ENCODE data around the gene NUS1.
A peak's percentile ranks its signal among the peaks of the same experiment; 100 is the strongest.
"Not testable (repeated sequence)": the region's sequence is repeated elsewhere in the genome, so short reads cannot be mapped to it uniquely, and the experiment has no call there.

The NUS1 gene

DNA sequence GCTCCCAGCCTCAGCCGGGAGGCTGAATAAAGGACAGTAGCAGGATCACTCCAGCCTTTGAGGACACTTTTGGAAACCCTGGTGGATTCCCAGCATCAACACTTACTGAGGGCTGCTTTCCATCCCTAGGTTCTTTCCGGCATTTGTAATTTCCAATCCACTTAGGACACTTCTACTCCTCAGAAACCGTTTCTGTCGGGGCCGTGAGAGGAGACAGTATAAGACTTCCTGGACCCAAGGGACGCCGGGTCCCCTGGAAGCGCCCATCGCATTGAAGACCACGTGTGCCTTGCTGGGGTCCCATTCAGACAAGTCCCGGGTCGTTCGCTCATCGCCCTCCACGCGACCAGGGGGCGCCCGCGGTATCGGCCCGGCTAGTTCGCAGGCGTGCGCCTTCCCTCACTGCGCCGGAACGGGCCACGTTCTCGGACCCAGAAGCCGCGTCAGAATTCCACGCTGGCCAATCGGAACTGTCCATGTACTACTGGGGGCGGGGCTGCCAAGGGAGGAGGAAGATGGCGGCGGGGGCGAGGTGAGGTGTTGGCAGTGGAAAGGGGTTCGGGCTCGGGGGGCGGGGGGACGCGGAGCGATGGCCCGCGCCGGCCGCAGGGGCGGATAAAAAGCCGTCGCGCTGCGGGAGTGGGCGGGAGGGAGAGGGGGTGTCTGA lies at the start of gene NUS1:
TSS of gene NUS1 (plus strand) at position 479 of the 667 bp plus-strand sequence. CDS start 202 bp downstream, outside the sequence.
- peak; percentile 98 for DNase-seq

DNA sequence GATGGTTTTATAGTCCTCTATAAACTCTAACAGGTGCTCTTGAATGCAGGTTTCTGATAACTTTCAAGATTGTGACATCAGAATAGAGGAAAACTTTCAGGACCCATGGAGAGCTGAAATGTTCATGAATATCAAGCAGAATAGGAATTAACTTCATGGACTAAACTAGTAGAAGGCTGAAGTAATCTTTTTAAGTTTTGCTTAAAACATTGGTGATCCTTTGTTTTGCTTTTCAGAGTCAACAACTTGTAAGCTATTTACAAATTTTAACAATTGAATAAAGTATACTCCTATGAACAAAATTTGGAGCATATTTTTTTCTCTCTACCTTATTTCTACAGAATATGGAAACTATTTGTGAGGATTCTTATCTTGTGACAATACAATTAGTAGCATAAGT lies 47.7 kb upstream of the NUS1 start:
- DNase-seq: no peak

DNA sequence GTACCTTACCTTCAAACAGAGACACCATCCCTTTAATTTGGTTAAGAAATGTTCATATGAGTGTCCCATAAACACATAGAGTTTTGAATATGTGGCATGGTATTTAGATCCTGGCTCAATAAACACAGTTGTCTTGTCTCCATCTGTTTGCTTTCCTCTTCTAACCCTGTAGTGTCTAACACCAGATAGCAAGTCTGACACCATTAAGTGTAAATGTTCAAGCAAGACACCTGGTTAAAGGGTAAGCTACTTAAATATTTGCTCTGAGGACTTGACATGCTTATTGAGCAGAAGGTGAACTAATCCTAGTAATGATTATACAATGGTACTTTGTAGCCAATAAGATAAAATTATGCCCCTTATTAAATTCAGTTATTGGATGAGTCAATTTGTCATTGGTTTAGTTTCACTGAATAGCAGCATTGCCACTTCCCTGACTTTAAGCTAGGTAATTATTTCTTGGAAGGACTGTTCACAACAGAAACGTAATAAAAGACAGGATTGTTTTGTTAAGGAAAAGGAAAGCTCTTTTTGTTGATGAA lies 46.1 kb upstream of the NUS1 start:
- no peak for DNase-seq

DNA sequence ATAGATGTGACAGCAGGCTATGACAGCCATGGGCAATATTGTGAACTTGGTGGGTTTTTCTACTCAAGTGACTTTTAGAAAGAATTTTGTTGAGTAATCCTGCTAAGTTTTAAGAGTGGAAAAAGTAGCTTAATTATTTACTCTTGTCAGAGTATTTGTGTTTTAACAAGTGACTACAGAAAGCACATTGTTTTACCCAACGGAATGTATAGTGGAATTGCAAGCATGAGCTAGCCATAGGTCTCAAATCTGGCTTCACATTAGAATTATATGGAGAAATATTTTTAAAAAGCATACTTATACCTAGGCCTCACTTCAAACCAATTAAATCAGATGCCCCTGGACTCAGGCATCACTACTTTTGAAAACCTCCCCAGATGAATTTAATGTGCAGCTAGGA lies 37.5 kb upstream of the NUS1 start:
- DNase-seq: no peak

DNA sequence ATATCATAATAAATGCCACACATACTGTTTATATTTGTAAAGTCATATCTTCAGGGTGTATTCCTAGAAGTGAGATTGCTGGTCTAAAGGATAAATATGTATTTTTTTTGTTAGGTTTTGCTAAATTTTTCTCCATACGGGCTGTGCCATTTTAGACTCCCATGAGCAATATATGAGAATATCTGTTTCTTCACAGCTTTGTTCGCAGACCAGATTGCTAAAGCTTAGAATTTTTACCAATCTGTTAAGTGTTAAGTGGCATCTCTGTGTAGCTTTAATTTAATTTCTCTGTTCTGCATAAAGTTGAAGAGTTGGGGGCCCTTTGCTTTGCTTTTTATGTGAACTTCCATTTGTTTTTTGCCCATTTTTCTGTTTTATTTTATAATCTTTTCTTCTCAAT lies 32.3 kb upstream of the NUS1 start:
- DNase-seq: no peak

DNA sequence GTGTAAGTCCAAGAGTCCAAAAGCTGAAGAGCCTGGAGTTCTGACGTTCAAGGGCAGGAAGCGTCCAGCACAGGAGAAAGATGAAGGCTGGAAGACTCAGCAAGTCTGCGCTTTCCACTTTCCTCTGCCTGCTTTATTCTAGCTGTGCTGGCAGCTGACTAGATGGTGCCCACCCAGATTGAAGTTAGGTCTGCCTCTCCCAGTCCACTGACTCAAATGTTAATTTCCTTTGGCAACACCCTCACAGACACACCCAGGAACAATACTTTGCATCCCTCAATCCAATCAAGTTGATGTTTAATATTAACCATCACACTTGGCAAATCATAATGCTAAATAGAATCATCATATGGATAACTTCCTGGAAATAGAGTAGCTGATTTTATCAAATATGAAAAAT lies 23.3 kb upstream of the NUS1 start:
- not testable (repeated sequence) for DNase-seq

DNA sequence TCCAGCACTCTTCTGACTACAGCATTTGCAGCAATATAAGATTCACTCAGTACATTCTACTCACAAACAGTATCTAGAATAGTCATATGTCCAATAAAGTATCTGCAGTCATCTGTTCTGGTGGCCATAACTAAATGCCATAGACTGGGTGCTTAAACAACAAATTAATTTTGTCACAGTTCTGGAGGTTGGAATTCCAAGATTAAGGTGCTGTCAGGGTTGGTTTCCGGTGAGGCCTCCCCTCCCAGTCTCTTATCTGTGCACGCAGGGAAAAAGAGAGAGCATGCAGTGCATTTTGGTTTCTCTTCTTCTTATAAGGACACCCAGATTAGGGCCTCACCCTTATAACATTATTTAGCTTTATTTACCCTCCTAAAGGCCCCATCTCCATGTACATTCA lies 21.3 kb upstream of the NUS1 start:
- DNase-seq: no peak

DNA sequence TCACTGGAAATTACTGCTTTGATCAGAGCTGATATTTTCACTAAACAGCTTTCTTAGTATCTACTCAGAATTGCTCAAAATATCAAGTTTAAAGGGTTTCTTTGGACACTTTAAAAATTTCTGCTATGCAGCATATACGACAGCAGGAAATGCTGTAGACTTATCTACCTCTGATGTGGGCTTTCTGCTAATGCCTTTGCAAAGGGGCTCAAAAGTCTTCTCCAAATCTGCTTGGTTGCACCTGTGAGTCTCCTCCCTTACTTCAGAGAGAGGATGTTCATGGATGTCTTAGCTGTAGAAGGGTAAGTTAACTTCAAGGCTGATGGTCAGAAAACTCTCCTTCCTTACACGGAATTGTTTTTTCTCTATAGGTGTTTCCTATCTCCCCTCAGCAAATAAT lies 19.9 kb upstream of the NUS1 start:
- no peak for DNase-seq

DNA sequence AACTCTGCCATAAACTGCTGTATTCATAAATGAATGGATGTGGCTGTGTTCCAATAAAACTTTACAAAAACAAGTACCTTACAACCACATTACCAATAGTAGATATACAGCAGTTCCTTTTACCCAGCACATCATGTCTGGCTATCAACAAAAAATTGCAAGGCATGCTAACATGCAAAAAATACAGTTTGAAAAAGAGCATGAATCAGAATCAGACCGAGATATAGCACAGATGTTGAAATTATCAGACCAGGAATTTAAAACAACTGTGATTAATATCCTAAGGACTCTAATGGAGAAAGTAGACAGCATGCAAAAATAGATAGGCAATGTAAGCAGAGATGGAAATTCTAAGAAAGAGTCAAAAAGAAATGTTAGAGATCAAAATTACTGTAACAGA lies 8.4 kb upstream of the NUS1 start:
- no peak for DNase-seq

DNA sequence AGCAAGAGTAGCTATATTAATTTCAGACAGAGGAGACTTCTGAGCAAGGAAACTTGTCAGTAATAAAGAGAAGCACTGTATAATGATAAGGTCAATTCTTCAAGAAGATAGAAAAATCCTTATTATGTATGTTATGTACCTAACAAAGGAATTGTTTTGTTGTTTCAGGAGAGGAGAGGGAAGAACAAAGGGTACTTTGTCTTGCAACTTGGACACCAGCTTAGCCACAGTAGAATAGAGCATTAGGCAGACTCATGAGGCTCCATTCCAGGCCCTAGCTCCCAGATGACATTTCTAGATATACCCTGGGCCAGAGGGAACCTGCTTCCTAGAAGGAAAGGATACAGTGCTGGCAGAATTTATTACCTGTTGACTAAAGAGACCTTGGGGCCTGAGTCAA lies 6.5 kb upstream of the NUS1 start:
- no peak for DNase-seq

DNA sequence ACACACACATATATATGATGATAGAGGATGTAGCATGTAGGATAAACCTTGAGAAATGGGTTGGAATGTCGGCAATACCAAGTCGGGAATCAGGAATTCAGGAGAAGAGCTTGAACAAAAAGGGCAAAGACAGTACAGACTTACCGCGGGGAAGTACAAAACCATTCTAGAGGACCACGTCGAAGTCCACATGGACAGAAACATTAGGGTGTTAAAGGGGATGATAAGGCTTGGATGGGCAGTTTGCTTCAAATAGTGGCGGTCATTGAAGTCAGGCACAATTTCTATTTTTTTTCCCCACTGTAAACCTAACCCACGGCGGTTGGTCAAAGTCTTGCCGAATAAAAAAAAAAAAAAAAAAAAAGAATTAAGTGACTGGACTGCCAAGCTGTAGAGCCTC lies 766 bp upstream of the NUS1 start:
- no peak for DNase-seq

DNA sequence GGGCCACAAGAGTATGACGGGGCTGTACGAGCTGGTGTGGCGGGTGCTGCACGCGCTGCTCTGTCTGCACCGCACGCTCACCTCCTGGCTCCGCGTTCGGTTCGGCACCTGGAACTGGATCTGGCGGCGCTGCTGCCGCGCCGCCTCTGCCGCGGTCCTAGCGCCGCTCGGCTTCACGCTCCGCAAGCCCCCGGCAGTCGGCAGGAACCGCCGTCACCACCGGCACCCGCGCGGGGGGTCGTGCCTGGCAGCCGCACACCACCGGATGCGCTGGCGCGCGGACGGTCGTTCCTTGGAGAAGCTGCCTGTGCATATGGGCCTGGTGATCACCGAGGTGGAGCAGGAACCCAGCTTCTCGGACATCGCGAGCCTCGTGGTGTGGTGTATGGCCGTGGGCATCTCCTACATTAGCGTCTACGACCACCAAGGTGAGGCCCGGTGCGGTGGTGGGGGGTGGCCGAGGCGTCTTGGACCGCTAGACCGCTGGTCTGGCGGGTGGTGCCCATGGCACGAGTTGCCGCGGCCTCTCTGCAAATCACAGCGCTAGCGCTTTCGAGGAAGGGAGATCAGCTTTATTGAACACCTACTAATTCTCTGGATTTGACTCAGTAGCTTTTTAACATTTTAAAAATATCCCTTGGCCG lies 511 bp downstream of the NUS1 start:
- DNase-seq: not testable (repeated sequence)

DNA sequence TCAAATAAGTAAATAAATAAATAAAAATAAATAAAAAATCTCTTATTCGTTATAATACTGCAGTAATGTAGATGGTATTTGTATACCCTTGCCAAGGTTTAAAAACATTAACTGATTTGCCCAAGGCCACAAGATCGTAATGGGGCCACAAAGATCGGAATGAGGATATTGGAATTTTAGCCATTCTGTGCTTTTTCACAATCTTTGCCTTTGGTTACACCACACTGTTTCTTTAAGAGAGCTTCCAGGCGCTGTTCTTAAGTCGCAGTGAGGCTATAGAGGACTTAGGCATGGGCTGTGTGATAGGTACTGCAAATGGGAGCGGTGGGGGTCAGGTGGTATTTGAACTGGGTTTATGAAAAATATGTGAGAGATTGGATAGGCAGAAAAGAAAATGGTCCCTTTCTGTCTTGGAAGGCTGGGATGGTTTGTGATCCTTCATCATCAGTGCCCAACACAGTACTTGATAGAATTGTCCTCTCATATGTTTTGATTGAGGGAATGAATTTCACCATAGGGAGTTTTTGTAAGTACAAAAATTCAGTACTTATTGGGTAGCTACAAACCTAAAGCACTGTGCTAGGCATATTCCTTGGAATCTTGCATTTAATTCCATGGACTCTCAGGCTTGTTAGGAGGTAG lies 1.4 kb downstream of the NUS1 start:
- no peak for DNase-seq

DNA sequence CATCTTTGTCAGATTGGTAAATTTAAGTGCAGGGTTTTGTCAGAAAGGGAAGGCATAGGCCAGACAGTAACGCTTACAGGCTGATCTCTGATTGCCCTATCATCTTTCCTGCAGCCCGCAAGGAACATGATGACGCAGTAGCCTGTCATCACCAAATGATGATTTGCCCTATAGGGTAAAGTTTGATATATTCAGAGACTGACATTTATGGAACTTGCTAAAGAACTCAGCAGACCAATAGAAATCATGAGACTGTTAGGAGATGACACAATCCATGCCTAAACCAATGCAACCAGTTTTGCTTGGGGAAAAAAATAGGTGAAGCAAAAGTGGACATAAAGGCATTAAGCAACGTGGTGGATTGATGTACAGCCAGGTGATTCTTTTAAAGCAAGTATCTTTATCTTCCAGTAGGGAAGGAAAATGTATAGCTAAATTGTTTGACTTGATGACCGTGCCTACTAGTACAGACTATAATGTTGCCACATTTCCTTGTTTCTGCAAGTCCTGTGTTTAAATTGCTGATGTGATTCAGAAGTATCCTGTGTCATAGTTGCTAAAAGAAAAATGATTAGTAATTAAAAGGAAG lies 2.4 kb downstream of the NUS1 start:
- DNase-seq: no peak

DNA sequence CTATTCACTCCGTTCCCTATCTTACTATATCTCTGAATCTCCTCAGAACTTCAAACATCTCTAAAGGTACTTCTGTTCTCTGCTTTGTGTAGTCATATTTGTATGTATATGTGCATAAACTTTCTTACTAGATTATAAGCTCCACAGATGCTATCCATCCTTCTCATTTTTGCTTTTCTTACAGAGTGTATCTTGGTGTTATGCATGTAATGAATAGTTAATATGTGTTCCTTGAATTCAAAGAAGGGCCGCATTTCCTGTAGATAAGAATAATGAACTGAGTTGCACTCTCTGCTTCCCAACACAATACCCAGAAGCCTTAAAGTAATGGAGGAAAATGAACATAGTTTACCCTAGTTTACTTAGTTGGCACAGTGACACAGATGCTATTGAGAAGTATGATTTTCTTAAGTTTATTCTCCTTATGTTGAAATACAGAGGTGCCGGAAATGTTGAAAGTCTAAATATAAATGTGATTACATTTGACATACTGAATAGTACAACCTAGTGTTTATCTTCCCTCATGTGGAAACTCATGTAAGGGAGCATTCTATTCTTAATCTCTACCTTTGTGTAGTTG lies 6.0 kb downstream of the NUS1 start:
- DNase-seq: no peak

DNA sequence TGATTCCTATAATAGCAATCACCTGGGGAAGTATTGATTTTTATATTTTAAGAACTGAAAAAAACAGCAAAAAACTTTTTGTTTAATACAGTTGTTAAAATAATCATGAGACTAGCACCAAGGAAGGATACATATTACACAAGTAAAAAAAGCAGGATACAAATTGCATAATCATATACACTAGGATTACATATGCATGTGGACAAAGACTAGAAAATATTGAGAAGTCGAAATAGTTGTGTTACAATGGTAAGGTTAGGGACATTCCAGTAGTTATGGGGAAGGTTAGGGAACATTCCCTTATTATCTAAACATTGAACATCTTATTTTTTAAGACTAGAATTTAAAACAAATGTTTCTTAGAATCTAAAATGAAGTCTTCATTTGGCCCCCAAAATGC lies 9.5 kb downstream of the NUS1 start:
- DNase-seq: no peak

DNA sequence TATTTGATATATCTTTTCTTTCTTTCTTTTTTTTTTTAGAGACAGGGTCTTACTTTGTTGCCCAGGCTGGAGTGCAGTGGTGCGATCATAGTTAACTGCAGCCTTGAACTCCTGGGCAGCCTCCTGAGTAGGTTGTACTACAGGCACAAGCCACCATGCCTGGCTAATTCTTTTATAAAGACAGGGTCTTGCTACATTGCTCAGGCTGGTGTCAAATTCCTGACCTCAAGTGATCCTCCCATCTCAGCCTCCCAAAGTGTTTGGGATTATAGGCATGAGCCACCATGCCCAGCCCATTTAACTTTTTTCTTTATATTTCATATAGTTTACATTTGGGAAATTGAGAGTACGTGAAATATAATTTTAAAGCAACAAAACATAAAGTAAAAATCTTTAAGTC lies 10.1 kb downstream of the NUS1 start:
- no peak for DNase-seq

DNA sequence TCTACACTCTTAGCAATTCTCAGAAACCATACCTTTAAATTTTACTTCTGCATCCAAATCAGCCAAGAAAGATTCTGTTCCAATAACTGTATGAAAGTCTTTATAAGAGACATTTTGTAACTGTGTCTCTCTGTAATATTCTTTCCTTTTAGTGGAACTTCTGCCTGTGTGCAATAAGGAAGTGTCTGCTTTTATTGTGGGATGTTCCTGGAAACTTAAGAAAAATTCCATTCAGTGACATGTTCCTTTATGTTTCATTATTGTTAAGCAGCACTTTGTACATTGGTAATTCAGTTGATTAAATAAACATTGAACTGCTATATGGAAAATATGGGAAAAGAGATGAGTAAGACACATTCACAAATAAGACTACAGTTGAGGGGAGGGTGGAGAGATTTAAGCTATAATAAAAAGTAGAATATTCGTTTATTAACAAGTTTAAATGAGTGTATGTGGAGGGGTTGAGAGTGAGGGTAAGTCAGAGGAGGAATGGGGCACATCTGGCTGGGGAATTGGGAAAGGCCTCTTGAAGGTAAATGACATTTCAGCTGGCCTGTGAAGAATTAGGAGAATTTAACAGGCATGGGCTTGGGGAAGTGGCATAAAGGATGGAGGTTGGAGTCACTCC lies 11.9 kb downstream of the NUS1 start:
- no peak for DNase-seq

DNA sequence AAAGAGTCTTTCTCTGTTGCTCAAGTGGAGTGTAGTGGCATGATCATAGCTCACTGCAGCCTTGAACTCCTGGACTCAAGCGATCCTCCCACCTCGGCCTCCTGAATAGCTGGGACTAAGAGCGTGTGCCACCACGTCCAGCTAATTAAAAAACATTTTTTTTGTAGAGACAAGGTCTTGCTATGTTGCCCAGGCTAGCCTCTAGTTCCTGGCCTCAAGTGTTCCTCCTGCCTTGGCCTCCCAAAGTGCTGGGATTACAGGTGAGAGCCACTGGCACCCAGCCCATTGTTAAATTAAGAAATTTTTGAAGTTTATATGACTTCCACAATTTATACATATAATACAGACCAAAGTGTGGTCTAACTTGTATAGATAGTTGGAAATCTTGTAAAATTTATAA lies 14.3 kb downstream of the NUS1 start:
- DNase-seq: not testable (repeated sequence)

DNA sequence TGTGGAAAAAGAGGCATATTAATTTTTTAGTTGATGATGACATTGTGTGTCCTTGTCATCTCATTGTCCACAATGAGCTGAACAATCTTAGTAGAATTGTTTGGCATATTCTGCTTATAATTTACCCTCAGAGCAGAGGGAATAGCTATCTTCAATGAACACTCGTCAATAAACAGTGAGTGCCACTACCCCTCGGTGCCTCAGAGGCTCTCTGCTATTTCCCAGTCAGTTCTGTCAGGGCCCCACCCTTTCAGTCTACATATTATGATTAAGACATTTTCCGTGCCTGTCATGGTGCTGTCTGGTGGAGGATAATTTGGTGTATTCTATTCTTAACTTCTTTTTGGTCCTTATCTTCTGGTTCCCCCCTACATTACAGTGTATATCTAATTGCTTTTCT lies 31.2 kb downstream of the NUS1 start:
- DNase-seq: no peak

DNA sequence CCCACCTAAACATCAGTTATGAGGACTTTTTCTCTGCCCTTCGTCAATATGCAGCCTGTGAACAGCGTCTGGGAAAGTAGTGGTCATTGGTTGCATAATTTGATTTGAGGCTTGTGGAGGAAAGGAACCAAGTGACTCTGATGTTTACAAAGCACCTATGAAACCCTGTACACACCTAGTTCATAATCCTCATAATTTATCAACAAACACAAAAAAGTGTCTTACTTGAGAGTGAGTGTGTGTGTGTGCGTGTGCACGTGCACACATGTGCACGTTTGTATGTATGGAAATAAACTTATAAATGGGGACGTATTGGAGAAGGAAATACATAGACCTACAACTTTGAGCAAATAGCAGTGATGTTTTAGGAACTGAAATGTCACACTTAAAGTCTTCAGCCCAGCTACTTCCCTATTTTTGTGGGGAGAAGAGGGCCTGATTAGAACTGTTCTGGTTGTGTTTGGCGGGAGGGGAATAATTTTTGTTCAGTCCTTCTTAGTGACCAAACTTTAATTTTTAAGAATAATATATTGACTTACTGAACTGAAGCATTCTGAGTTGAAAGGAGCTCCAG lies 31.8 kb downstream of the NUS1 start:
- DNase-seq: not testable (repeated sequence)

DNA sequence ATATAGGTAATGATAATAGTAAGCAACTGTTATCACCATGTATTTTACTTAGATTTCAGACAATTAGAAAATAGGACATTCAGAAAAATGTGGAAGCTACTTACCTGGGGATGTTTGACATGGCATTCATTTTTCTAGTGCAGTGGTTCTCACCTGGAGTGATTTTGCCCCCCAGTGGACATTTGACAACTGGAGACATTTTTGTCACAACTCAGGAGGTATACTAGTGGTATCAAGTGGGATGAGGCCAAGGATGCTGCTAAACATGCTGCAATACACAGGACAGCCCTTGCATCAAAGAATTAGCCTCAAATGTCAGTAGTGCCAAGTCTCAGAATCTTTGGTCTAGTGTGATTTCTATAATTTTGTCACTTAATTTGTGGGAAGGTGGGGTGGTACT lies 36.1 kb downstream of the NUS1 start:
- DNase-seq: no peak

DNA sequence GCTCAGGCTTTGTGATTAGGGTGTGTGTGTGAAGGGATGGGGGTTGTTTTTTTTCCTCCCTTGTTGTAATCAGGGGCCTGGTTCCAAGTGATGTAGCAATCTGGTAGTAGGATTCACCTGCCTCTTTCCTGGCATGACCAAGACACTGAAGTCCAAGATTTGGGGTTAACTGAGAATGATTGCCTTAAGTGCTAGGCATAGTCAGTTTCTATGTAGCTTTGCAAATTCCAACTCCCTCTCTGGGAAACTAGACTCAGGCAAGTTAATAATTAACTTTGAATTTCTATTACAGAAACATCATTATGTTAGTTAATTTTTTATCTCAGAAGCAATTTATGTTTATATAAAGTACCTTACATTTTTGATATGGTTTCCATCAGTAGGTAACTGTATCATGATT lies 43.6 kb downstream of the NUS1 start:
- DNase-seq: no peak

Data from NCI-H345 (cell line).